AG09319 (cell line): ENCODE results near the gene NRG4.
"Not testable (repeated sequence)": the region's sequence is repeated elsewhere in the genome, so short reads cannot be mapped to it uniquely, and the experiment has no call there.

Experiments used
- DNase-seq: peaks from one replicate; pipeline ENCODE4 v3.0.0-alpha.2; 2010; ENCODE audit warnings: low read depth; ENCODE audit errors: extremely low read depth
- CTCF ChIP-seq: IDR thresholded peaks from 2 replicates; pipeline ENCODE4 v1.5.1; 2011; ENCODE audit warnings: low read depth, mild to moderate bottlenecking, inconsistent platforms, low read length, moderate library complexity

The NRG4 gene

GRCh38 chr15:75924576-75924975 is 87.6 kb downstream of the NRG4 start:
- DNase-seq = no peak
- no peak for TF ChIP-seq CTCF

- DNase-seq = no peak
- no peak for TF ChIP-seq CTCF
These were observed 88.5 kb downstream of the NRG4 start for GRCh38 chr15:75923756-75924155.

DNA sequence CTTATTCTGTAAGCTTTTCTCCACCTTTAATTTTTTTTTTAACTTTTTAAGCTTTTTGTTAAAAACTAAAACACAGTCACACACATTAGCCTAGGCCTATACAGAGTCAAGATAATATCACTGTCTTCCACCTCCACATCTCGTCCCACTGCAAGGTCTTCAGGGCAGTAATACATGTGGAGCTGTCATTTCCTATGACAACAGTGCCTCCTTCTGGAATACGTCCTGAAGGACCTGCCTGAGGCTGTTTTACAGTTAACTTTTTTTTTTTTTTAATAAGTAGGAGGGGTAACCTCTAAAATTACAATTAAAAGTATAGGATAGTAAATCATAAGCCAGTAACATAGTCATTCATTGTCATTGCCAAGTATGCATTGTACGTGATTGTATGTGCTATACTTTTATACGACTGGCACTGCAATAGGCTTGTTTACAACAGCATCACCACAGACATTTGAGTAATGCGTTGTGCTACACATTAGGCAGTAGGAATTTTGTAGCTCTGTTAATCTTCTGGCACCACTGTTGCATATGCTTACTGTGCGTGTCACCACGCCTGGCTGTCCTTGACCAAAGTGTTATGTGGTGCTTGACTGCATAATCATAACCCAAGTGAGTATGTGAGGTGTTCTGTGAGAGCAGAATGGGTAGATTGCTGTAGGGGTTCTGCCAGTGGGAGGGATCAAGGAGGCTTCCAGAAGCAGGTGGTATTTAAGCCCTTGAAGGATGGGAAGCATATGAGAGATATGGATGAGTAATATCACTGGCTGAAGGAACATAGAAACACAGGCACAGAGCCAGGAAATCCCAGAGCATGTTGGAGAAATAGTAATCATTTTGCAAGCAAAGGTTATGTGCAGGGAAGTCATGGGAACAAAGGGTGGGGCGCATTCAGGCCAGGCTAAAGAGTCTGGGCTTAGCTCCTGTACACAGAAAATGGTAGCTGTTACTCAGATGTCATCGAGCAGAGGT is 90.2 kb downstream of the NRG4 start:
- peak; percentile 30 for TF ChIP-seq CTCF
- peak; percentile 59 for DNase-seq

GRCh38 chr15:75920079-75920478 is 92.1 kb downstream of the NRG4 start:
- TF ChIP-seq CTCF = no peak
- no peak for DNase-seq

DNA sequence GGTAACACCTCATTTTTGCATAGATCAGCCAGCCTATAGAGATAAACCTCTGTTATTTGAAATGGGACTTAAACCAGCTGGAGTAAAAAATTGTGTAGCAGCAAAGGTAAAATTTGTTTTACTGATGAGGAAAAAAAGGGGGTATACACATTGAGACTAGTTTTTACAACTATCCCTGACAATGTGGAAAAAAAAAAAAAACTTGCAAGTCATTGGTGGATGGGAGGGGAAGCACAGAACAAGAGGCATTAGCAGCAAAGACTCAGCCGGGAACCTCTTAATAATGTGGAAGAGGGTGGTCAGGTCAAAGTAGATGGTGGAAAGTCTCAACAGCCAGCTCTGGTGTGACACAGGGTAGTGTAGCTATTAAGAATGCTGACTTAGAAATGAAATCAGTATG is 94.1 kb downstream of the NRG4 start:
- DNase-seq = no peak
- TF ChIP-seq CTCF = no peak

GRCh38 chr15:75916978-75917377 is 95.2 kb downstream of the NRG4 start:
- DNase-seq = no peak
- no peak for TF ChIP-seq CTCF

DNA sequence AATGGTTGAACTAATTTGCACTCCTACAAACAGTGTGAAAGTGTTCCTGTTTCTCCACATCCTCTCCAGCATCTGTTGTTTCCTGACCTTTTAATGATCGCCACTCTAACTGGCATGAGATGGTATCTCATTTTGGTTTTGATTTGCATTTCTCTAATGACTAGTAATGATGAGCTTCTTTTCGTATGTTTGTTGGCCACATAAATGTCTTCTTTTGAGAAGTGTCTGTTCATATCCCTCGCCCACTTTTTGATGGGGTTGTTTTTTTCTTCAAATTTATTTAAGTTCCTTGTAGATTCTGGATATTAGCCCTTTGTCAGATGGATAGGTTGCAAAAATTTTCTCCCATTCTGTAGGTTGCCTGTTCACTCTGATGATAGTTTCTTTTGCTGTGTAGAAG is 101.9 kb downstream of the NRG4 start:
- not testable (repeated sequence) for DNase-seq

GRCh38 chr15:75905231-75905630 is 107.0 kb downstream of the NRG4 start:
- DNase-seq = no peak
- no peak for TF ChIP-seq CTCF
